ENCODE results near the gene HYLS1.

- TF ChIP-seq, protein P1, sequence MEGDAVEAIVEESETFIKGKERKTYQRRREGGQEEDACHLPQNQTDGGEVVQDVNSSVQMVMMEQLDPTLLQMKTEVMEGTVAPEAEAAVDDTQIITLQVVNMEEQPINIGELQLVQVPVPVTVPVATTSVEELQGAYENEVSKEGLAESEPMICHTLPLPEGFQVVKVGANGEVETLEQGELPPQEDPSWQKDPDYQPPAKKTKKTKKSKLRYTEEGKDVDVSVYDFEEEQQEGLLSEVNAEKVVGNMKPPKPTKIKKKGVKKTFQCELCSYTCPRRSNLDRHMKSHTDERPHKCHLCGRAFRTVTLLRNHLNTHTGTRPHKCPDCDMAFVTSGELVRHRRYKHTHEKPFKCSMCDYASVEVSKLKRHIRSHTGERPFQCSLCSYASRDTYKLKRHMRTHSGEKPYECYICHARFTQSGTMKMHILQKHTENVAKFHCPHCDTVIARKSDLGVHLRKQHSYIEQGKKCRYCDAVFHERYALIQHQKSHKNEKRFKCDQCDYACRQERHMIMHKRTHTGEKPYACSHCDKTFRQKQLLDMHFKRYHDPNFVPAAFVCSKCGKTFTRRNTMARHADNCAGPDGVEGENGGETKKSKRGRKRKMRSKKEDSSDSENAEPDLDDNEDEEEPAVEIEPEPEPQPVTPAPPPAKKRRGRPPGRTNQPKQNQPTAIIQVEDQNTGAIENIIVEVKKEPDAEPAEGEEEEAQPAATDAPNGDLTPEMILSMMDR (conservative IDR thresholded peaks at IDR 0.05), result no peak
- no peak for TF ChIP-seq ZFX (IDR thresholded peaks at IDR 0.05)
Observed at GRCh38 chr11:125950178-125950490, 62.7 kb downstream of the HYLS1 start.

All from C4-2B (cell line).